HEK293 (cell line): ENCODE data around the gene EN1.

Source experiments
- REPIN1 ChIP-seq: fragments of 450-650 bp; formaldehyde crosslinking; IDR thresholded peaks from 2 replicates; pipeline ENCODE4 v1.5.1; 2017; ENCODE audit warnings: missing biosample characterization, missing genetic modification characterization, low read depth
- ZNF202 ChIP-seq: fragments of 450-650 bp; formaldehyde crosslinking; IDR thresholded peaks from 2 replicates; pipeline ENCODE4 v1.5.1; 2016; ENCODE audit warnings: missing biosample characterization, missing genetic modification characterization, borderline replicate concordance
- ZNF514 ChIP-seq: fragments of 450-650 bp; formaldehyde crosslinking; IDR thresholded peaks from 2 replicates; pipeline ENCODE4 v1.5.1; 2016; ENCODE audit warnings: missing biosample characterization, missing genetic modification characterization
- ZNF837 ChIP-seq: fragments of 450-650 bp; formaldehyde crosslinking; IDR thresholded peaks from 2 replicates; pipeline ENCODE4 v1.5.1; 2016; ENCODE audit warnings: missing biosample characterization, missing genetic modification characterization
- TF ChIP-seq, protein P1 (sequence below): fragments of 450-650 bp; formaldehyde crosslinking; IDR thresholded peaks from 2 replicates; pipeline ENCODE4 v1.5.1; 2016; ENCODE audit warnings: missing biosample characterization, missing genetic modification characterization
- TF ChIP-seq, protein P2 (sequence below): fragments of 450-650 bp; formaldehyde crosslinking; IDR thresholded peaks from 2 replicates; pipeline ENCODE4 v1.5.1; 2016; ENCODE audit warnings: missing biosample characterization, missing genetic modification characterization

DNA sequence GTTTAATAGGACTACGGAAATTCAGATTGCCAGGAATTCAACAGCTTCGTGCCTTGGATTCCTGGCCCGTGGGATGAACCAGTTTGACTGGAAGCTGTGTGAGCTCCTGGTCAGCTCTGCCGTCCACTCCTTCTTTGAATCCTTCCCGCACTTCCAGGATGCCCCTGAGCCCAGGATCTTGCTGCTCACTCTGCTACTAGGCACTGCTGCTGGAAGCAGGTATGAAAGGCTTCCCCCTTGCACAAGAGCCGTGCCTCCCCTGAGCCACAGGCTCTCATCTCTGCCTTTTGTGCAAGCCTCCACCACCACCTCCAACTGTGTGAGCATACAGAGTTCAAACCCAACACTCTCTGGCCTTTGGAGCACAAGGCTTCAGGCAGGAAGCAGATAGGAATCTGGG, 34.9 kb downstream of the EN1 start:
- TF ChIP-seq ZNF837 (tag by site-specific recombination) (no peak), ZNF514 (tag by site-specific recombination) (no peak), REPIN1 (no peak), ZNF202 (tag by site-specific recombination) (no peak)
- TF ChIP-seq, protein P1, sequence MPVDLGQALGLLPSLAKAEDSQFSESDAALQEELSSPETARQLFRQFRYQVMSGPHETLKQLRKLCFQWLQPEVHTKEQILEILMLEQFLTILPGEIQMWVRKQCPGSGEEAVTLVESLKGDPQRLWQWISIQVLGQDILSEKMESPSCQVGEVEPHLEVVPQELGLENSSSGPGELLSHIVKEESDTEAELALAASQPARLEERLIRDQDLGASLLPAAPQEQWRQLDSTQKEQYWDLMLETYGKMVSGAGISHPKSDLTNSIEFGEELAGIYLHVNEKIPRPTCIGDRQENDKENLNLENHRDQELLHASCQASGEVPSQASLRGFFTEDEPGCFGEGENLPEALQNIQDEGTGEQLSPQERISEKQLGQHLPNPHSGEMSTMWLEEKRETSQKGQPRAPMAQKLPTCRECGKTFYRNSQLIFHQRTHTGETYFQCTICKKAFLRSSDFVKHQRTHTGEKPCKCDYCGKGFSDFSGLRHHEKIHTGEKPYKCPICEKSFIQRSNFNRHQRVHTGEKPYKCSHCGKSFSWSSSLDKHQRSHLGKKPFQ (tag by site-specific recombination): no peak
- TF ChIP-seq, protein P2, sequence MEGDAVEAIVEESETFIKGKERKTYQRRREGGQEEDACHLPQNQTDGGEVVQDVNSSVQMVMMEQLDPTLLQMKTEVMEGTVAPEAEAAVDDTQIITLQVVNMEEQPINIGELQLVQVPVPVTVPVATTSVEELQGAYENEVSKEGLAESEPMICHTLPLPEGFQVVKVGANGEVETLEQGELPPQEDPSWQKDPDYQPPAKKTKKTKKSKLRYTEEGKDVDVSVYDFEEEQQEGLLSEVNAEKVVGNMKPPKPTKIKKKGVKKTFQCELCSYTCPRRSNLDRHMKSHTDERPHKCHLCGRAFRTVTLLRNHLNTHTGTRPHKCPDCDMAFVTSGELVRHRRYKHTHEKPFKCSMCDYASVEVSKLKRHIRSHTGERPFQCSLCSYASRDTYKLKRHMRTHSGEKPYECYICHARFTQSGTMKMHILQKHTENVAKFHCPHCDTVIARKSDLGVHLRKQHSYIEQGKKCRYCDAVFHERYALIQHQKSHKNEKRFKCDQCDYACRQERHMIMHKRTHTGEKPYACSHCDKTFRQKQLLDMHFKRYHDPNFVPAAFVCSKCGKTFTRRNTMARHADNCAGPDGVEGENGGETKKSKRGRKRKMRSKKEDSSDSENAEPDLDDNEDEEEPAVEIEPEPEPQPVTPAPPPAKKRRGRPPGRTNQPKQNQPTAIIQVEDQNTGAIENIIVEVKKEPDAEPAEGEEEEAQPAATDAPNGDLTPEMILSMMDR: no peak
